GM18868 (cell line): ENCODE data around the gene MVP.
A peak's percentile ranks its signal among the peaks of the same experiment; 100 is the strongest.
"Not testable (repeated sequence)": the region's sequence is repeated elsewhere in the genome, so short reads cannot be mapped to it uniquely, and the experiment has no call there.

Experiments
- ATAC-seq: cut with Tn5 transposase; IDR thresholded peaks from one replicate; pipeline ENCODE4 v1.9.1; 2021; ENCODE audit warnings: mild to moderate bottlenecking, moderate library complexity; ENCODE audit not compliant: unreplicated experiment

The MVP gene

DNA sequence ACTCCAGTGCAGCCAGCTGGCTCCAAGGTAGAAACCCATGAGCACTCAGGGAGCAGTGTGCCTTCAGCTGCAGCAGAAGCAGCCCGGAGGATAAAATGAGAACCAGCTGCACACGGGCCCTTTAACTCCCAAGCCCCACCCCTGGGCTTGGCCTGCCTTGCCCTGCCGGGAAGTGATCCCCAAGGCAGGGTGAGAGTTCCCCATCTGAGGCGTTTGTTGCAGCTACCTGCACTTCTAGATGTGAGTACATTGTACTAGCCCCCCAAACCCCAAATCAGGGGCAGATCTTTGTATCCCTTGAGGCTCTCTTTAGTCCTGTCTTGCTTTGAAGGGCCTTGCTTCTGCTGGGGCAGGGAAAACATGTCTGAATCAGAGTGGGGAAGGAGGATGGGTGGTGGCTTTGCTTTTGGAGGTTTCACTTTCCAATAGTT, at the start of gene MVP:
TSS of gene MVP (plus strand) at position 192 of the 431 bp plus-strand sequence. CDS start 10,088 bp downstream, outside the sequence.
- ATAC-seq = no peak

DNA sequence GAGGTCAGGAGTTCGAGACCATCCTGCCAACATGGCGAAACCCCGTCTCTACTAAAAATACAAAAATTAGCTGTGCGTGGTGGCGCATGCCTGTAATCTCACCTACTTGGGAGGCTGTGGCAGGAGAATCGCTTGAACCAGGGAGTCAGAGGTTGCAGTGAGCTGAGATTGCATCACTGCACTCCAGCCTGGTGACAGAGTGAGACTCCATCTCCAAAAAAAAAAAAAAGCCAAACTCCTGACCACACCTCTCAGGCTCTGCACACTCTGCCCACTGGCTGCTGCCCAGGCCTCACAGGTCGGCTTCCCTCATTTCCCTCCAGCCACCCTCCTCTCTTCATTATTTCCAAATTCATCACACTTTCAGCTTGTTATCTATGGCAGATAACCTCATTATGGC, 47.9 kb upstream of the MVP start:
- not testable (repeated sequence) for ATAC-seq

DNA sequence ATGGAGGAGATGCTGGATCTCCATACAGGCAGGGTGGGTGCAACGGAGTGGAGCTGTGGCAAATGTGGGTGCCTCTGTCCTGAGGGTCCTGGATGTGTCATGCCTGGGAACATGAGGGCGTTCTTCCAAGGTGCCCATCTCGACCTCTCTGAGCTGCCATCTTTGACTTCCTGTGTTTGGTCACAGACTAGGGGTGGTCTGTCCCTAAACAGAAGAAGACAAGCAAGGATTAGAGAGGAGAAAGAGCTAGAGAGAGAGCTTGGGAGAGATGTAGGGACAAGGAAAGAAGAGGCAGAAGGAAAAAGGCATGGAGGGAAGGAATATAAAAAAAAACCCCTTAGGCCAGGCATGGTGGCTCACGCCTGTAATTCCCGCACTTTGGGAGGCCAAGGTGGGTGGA, 45.5 kb upstream of the MVP start:
- no peak for ATAC-seq

DNA sequence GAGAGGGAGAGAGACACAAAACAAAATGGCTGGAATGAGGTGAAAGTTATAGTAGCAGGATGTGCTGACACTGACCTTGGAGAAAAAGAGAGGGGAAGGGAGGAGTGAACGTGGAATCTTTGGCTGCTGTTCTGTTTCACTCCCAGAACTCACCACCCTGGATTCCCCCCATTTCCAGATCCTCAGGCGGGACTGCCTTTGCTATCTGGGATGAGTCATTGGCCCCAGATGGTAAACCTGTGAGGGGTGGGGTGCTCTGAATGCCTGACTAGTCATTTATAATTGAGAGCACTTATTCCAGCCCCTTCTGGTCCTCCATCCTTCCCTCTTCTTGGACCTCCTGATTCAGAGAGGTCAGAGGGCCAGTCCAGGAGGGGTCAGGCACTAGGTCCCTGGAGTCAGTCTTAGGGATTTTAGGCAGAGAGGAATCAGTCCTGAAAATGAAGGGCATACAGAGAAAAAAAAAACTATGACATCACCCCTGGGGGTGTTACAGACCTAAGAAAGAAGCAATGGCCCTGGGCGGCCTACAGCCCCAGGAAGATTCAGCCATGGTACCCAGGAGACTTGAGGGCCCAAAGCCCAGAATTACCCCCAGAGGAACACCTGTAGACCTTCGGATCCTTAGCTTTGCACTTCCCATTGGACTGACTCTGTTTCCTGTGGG, 44.4 kb upstream of the MVP start:
- ATAC-seq = no peak

DNA sequence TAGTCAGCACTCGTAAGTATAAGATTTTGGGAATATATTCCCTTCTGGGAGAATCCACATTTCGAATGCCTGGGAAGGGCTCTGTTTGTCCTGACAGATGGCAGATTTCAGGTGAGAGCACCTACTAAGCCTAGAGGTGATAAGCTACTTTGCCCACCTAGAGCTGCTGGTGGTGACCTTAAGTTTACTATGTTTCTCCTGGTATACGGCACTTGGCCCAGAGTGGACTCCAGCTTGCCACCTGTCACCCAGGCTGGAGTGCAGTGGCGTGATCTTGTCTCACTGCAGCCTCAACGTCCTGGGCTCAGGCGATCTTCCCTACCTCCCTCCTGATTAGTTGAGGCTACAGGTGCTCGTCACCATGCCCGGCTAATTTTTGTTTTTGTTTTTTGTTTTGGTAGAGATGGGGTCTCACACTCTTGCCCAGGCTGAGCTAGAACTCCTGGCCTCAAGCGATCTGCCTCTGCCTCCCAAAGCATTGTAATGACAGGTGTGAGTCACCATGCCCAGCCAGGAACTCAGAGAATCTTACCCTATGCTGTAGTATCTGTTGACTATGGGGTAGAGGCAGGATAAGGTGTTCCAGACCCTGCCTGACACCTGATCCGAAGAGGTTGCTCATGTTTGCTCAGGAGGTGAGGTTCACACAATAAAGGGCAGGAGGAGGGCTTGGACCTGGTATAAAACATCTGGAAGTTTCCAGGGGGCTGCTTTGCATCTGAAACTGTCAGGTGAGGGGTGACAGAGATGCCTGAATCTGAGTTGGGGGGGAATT, 42.5 kb upstream of the MVP start, which contains the start of gene ZG16:
TSS of gene ZG16 (plus strand) at position 681 of the 775 bp plus-strand sequence. CDS start 1,011 bp downstream, outside the sequence.
- no peak for ATAC-seq

DNA sequence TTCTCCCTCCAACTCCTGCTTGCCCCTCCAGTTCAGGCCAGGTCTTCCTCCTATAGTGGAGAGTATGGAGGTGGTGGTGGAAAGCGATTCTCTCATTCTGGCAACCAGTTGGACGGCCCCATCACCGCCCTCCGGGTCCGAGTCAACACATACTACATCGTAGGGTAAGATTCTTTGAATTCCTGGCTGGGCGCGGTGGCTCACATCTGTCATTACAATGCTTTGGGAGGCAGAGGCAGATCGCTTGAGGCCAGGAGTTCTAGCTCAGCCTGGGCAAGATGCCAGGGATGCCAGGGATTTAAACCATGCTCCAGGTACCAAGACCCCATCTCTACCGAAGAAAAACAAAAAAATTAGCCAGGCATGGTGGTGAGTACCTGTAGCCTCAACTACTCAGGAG, 40.8 kb upstream of the MVP start:
- ATAC-seq = no peak

DNA sequence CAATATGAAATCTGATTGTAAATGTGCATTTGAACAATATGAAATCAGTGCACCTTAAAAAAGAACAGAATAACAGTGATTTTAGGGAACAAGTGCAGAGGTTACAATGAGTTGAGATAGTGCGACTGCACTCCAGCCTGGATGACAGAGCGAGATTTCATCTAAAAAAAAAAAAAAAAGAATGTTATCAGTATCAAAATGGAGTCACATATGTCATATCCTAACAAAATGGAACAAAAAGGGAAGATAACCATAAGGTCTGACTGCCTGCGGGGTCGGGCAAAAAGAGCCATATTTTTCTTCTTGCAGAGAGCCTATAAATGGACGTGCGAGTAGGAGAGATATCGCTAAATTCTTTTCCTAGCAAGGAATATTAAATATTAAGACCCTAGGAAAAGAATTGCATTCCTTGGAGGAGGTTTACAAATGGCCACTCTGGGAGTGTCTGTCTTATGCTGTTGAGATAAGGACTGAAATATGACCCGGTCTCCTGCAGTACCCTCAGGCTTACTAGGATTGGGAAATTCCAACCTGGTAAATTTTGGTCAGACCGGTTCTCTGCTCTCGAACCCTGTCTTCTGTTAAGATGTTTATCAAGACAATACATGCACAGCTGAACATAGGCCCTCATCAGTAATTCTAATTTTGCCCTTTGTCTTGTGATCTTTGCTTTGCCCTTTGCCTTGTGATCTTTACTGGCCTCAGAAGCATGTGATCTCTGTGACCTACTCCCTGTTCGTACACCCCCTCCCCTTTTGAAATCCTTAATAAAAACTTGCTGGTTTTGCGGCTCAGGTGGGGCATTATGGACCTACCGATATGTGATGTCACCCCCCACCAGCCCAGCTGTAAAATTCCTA, 36.9 kb upstream of the MVP start:
- not testable (repeated sequence) for ATAC-seq

DNA sequence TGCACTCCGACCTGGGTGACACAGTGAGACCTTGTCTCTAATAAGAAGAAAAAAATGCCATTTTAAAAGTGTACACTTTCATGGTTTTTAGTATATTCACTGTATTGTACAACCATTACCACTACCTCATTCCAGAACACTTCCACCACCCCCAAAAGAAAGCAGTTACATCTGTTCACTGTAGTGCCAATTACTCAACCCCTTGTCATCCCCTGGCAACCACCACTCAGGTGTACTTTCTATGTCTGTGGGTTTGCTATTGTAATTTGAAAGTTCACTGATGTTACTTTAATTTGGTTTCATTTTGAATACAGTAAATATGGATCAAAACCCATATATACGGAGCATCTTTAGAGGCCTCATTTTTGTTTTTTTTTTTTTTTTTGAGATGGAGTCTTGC, 36.1 kb upstream of the MVP start:
- no peak for ATAC-seq

DNA sequence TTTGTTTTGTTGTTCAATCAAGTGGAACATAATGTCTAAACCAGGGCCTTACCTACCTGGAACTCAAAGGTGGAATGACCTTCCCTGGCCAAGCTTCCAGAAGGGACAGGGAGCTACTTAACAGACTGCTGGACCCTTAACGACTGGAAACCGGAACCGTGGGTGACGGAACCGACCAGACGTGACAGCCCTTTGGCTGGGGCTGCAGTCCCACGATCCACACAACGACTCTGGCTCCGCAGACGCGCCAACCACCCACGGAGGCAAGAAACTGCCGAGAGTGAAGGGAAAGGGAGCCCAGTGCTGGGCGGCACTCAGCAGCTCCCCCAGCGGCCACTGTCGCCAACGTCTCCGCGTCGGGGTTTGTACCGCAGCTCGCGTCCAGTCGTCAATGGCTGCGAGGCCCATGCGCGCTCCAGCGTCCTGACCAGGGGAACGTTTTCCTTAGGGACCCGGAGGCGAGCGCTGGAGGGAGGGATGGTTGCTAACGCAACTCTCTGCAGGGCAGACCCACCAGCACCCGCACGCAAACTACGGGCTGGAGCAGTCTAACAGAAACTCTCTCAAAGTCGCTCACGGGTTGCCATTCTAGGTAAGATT, 35.3 kb upstream of the MVP start:
- ATAC-seq = no peak

DNA sequence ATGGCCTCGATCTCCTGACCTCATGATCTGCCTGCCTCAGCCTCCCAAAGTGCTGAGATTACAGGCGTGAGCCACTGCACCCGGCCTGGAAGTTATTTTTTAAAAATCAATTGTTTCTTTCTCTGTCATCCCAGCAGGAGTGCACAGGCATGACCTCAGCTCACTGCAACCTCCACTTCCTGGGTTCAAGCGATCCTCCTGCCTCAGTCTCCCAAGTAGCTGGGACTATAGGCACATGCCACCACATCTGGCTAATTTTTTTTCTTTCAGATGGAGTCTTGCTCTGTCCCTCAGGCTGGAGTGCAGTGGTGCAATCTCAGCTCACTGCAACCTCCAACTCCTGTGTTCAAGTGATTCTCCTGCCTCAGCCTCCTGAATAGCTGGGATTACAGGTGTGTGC, 33.1 kb upstream of the MVP start:
- ATAC-seq = not testable (repeated sequence)

DNA sequence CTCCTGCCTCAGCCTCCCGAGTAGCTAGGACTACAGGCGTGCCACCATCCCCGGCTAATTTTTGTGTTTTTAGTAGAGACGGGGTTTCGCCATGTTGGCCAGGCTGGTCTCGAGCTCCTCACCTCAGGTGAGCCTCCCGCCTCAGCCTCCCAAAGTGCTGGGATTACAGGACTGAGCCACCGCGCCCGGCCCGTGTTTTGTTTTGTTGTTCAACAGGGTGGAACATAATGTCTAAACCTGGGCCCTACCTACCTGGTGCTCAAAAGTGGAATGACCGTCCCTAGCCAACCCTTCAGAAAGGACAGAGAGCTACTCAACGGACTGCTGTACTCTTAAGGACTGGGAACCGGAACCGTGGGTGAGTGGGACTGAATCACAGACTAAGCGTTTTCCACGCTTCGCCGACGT, 30.5 kb upstream of the MVP start:
- no peak for ATAC-seq

DNA sequence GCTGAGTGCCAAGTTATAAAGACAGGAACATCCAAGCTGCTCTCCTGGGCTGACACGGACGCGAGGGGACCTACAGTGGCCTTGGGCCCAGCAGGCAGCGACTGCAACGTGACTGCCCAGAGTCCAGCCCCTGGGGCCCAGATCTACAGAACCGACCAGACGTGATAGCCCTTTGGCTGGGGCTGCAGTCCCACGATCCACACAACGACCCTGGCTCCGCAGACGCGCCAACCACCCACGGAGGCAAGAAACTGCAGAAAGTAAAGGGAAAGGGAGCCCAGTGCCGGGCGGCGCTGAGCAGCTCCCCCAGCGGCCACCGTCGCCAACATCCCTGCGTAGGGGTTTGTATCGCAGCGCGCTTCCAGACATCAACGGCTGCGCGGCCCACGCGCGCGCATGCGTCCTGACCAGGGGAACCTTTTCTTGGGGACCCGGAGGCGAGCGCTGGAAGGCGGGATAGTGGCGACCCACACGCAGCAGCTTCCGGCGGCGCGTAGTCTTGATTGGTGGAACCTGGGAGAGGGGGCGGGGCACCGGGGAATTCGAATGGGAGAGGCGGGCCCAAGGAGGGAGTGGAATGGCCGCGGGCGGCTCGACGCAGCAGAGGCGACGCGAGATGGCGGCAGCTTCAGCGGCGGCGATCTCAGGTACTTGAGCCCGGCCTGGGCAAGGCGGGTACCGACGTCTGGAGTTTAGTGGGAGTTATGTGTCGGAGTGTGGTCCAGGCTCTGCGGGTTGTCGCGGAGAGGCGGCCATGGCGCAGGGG, 29.9 kb upstream of the MVP start, which contains the start of gene KIF22:
TSS of gene KIF22 (plus strand) at position 569 of the 766 bp plus-strand sequence. CDS start at position 578, 9 bp downstream.
- peak; percentile 93 for ATAC-seq

DNA sequence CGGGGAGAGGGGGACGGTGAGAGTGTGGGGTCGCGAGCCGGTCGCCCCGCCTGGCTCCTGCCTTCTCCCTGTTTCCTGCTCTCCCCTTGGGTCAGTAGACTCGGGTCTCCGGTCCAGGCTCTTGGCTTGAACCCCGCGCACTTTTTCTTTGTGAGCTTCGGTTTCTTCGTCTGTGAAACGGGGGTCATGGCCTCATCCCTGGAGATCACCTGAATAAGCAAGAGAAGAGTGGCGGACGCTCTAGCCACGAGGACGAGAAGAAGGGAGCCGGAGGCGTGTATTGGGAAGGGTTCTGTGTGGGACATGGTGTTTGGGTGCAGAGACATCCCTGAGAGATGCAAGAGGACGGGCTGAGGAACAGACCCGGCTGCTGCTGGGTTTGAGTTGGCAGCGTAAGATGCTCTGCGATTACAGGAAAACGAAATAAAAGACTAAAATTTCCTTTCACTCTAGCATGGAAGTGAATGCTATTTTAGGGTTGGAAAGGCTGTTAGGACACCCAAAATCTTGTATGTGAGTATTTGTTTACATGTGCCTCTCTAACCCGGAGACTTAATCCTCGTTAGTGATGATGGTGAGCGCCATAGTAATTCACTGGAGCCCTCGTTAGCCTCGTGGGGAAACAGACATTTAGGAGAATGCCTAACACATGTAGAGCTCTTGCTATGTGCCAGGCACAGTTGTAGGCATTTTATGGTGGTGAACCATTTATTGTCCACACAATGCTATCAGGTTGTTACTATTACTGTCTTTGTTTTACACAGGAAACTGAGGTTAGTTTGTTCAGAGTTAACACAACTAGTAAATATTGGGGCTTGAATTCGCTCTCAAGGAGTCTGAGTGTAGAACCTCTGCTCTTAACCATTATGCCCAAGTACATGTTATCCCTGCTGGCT, 29.1 kb upstream of the MVP start:
- ATAC-seq = peak; percentile 18

DNA sequence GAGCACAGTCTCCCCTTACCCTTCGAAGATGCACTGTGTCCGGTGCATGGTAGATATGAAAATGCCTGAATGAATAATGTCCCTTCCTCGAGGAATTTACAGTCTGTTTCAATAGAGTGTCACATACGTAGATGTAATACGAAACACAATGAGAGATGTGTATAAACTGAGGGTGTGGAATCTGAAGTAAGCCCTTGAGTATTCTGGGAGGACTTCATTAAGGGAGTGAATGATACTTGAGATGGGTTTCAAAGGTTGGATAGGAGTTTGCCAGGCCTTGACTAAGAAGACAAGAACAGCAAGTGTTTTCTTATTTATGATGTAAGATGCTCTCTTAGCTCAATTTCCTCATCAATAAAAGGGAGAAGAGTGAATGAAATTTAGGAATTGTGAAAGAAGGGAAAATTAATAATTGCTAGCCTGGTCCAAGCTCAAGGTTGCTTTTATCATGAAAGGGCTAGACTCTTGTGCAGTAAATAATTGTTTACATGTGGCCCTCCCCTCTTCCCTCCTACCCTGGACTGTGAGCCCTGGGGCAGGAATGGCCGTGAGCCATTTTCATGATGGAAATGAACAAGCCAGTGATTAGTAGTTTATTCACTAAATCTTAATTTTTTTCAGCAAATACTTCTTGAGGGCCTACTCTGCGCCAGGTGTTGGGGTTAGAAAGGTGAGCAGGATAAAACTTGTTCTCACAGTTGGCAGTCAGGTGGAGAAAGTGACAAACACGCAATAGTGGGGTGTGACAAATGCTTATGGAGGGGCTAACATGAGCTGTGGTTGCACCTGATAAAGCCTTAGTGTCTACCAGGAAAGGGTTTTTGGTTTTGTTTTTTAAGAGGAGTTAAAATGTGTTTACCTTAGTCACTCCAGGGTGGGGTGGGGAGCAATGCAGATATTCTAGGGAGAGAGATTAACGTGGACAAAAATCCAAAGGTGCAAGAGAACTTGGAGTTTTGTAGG, 28.1 kb upstream of the MVP start:
- no peak for ATAC-seq

DNA sequence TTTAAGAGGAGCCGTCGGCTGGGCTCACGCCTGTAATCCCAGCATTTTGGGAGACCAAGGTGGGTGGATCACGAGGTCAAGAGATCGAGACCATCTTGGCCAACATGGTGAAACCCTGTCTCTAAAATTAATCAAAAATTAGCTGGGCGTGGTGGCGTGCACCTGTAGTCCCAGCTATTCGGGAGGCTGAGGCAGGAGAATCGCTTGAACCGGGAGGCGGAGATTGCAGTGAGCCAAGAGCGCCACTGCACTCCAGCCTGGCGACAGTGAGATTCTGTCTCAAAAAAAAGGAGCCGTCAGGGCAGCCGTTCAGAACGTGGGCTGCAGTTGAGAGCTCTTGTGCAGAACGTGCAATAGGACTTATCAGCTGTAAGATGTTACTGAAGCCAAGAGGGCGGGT, 27.1 kb upstream of the MVP start:
- not testable (repeated sequence) for ATAC-seq

DNA sequence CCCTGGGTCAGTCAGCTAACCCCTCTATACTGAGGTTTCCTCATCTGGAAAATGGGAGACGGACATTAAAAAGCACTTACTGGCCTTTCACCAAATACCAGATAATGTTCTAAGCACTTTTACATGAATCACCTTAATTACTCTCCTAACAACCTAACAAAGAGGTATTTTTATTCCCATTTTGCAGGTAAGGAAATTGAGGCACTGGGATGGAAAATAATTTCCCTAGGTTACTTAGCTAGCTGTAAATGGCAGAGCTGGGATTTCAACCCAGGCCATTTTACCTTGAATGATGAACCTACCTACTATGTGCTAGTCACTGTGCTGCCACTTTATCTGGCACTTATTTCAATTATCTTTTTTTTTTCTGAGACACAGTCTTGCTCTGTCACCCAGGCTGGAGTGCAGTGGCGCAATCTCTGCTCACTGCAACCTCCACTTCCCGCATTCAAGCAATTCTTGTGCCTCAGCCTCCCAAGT, 26.0 kb upstream of the MVP start:
- no peak for ATAC-seq

DNA sequence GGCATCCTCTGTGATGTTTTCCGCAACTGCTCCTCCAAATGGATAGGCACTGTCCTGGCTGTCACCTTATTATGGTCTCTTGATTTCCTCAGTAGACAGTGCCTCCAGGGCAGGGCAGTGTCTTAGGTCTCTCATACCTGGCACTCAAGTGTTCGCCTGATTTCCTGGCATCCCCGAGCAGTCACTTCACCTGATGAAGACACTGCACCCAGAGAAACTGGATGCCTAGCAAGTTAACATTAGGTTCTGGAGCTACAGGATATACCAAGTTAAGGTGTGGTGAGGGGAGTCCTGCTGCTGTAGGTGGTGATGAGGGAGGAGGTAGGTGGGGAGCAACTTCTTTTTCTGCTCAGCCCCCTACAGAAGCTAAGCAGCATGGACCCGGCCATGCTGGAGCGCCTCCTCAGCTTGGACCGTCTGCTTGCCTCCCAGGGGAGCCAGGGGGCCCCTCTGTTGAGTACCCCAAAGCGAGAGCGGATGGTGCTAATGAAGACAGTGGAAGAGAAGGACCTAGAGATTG, 17.8 kb upstream of the MVP start:
- no peak for ATAC-seq
